HG02610 (cell line): ENCODE results near the gene MRPL1.
A peak's percentile ranks its signal among the peaks of the same experiment; 100 is the strongest.
"Not testable (repeated sequence)": the region's sequence is repeated elsewhere in the genome, so short reads cannot be mapped to it uniquely, and the experiment has no call there.

ENCODE experiments used
- ATAC-seq: cut with Tn5 transposase; IDR thresholded peaks from one replicate; pipeline ENCODE4 v1.9.1; 2021; ENCODE audit warnings: mild to moderate bottlenecking, moderate library complexity; ENCODE audit not compliant: unreplicated experiment

Gene MRPL1

GRCh38 chr4:77911842-77912450 lies 49.3 kb downstream of the MRPL1 start:
- peak; percentile 77 for ATAC-seq

DNA sequence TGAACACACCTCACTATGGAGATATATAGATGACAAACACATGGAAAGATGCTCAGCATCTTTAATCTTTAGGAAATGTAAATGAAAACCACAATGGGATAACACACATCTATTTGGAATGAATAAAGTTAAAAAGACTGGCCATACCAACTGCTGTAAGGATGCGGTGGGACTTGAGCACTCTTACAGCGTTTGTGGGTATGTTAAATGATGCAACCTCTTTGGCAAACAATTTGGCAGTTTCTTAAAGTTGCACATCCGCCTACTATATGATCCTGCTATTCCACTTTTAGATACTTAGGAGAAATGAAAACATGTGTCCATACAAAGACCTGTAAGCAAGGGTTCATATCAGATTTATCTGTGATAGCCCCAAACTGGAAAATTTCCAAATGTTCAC lies 50.7 kb downstream of the MRPL1 start:
- no peak for ATAC-seq

DNA sequence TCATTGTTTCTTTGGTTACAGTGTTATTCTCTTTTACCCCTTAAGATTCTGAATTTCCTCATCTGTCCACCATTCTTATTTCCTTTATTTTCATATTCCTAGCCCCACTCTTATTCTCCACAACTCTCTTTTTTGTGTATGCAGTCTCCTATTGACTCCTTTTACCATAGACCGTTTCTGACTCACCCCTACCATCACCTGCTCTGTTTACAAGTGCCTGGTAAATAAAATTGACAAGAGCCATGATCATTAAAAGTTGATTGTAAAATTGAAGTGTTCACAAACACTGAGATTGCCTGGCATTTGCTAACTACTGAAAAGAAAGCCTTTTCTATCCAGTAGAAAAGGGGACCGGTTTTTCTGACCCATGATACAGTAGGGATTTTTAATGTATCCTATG lies 54.4 kb downstream of the MRPL1 start:
- ATAC-seq: no peak

DNA sequence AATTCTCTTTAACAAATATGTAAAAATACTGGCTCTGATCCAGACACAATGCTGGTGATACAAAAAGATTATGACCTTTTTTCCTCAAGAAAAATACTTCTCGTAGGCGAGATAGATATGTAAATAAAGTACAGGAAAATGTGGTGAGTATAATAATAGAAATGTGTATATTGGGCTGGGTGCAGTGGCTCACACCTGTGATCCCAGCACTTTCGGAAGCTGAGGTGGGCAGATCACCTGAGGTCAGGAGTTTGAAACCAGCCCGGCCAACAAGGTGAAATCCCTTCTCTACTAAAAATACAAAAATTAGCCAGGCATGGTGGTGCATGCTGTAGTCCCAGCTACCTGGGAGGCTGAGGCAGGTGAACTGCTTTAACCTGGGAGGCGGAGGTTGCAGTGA lies 55.0 kb downstream of the MRPL1 start:
- ATAC-seq: no peak

DNA sequence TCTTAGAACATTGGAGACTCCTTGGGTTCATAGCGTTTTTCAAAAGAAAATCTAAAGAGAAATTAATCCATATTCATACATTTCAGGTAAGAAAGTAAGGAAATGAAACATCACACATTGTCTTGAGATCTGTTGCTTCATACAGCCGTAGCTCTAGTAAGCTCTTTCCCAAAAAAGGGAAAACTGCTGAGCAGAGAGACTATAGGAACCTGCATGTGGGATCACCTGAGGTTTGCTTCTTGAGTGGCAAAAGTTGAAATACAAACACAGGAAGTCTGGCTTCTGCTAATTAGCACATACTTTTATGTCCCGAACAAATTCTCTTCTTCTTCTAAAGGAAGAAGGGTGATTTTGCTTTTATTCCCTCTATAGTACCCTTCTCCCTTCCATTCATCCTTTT lies 57.7 kb downstream of the MRPL1 start:
- no peak for ATAC-seq

GRCh38 chr4:77921701-77922100 lies 59.1 kb downstream of the MRPL1 start:
- no peak for ATAC-seq

- no peak for ATAC-seq
Observed at GRCh38 chr4:77922158-77923094, 59.8 kb downstream of the MRPL1 start.

- ATAC-seq: no peak
Observed at GRCh38 chr4:77927991-77928925, 65.6 kb downstream of the MRPL1 start.

- no peak for ATAC-seq
Observed at GRCh38 chr4:77930154-77930639, 67.6 kb downstream of the MRPL1 start.

- no peak for ATAC-seq
Observed at GRCh38 chr4:77930876-77931275, 68.2 kb downstream of the MRPL1 start.

DNA sequence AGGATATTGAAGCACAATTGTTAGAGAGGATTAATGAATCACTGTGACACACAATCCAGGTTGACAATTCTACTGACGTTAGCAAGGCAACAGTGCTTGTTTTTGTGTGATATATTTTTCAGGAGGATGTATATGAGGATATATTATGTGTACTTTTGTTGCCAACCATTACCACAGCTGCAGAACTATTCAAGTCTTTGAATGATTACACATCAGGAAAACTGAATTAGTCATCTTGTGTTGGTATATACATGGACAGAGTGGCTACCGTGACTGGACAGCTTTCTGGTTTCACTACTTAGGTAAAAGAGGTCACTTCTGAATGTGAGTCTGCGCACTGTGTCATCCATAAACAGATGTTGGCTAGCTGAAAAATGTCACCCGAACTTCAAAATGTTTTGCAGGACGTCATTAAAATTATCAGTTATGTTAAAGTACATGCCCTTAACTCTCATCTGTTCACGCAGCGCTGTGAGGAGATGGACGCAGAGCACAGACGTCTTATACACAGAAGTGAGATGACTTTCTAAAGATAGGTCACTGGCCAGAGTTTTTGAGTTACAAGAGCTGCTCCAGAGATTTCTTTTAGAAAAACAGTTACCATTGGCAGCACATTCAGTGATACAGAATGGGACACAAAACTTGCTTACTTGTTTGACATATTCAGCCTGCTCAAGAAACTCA lies 69.0 kb downstream of the MRPL1 start:
- ATAC-seq: no peak

- ATAC-seq: no peak
Observed at GRCh38 chr4:77938560-77938959, 75.9 kb downstream of the MRPL1 start.

DNA sequence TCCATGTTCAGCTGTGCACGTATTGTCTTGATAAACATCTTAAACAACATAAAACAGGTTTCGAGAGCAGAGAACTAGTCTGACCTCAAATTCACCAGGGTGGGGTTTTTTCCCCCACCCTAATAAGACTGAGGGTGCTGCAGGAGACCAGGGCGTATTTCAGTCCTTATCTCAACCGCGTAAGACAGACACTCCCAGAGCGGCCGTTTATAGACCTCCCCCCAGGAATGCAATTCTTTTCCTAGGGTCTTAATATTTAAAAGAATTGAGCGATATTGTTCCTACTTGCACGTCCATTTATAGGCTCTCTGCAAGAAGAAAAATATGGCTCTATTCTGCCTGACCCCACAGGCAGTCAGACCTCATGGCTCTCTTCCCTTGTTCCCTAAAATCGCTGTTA lies 83.3 kb downstream of the MRPL1 start:
- not testable (repeated sequence) for ATAC-seq

- ATAC-seq: no peak
Observed at GRCh38 chr4:77950203-77950602, 87.6 kb downstream of the MRPL1 start.

GRCh38 chr4:77952457-77952856 lies 89.8 kb downstream of the MRPL1 start:
- peak; percentile 41 for ATAC-seq

DNA sequence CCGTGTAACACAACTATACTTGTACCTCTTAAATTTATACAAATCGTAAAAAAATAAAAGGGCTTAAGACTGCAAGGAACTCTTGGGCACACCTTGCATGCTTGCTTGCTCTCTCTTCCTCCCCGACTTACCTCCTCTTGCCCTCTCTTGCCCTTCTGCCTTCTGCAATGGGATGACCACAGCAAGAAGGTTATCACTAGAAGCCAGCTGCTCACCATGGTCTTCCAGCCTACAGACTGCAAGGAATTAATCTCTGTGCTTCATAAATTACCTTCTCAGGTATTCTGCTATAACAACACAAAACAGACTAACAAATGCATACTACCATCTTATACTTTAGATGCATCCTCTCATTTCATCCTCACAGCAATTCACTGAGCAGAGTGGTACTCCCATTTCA lies 92.1 kb downstream of the MRPL1 start:
- ATAC-seq: no peak

DNA sequence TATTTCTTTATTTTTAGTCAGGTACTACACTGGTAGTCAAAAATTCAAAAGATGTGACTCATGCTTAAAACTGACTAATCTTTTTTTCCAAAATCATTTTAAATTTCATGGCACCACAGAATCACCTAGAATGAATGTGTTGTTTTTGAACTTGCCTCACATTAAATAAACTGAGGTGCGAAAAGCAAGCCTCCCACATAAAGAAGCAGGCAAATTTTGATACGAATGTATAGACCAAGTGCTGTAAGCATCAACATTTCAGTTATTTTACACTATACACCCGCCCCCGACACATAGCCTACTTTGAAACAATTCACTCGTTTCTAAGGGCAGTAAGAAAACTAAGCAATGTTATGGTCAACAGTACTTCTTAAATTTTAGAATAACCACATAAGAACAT lies 94.3 kb downstream of the MRPL1 start:
- ATAC-seq: no peak

GRCh38 chr4:77958897-77959296 lies 96.3 kb downstream of the MRPL1 start:
- no peak for ATAC-seq

DNA sequence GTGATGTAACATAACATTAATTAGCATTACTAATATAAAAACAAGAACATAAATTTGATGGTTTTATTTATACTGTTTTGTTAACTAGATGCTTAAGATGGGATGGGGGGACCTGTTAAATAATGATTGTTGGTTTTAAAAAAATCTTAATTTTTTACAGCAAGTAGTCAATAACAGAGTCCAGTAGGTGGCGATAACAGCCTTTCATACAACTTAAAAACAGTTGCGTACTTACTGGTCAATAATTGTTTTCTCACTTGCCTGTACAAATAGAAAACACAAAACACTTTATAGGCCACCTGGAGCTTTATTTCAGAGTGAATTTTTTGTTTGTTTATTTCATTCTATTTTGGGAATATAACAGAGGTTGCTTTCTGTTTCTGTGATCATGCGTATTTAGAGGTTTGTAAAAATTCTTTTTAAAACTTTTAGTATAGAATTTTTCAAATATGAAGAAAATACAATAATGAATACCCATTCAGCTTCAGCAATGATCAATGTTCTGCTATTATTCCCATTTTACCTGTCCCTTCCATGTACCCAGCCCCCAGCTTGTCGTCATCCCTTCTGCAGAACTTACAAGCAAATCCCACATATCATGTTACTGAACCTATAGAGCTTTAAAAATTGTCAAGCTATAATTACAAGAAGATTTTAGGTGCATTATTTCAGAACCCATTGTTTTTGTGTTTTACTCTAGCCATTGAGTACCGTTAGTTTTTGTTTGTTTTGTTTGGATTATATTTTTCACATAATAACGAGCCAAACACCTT lies 97.1 kb downstream of the MRPL1 start:
- no peak for ATAC-seq

GRCh38 chr4:77960367-77960766 lies 97.7 kb downstream of the MRPL1 start:
- no peak for ATAC-seq
